Measurements from ENCODE around the gene BCDIN3D. TPM values are rescaled to one million over a fixed set of nuclear protein-coding genes. Genes with fewer than 3 reads are reported as not detected.

Gene BCDIN3D
- total and polyA plus RNA-seq, 10 of the 15 experiments (the other 5 are each of a cell fraction or from before 2014, with no cell fraction given): 3.7 to 7.2 (median 6.4) TPM

GRCh38 chr12:49811961-49812401 lies 30.9 kb downstream of the BCDIN3D start (continued):
- TF ChIP-seq MEF2B (IDR thresholded peaks at IDR 0.05; ENCODE audit: partially characterized antibody, poor library complexity, severe bottlenecking) (peak; percentile 48), ZNF384 (IDR thresholded peaks at IDR 0.05; ENCODE audit: borderline replicate concordance, low read depth, low read length) (peak; percentile 57; the same call in 1 of the 2 replicates), NBN (IDR thresholded peaks at IDR 0.05) (peak; percentile 48; the same call in 1 of the 2 replicates), ZNF687 (IDR thresholded peaks at IDR 0.05) (no peak), EGR1 (IDR thresholded peaks at IDR 0.05; ENCODE audit: borderline replicate concordance in 1 of 2, low read depth in 2 of 2, low read length in 2 of 2) (no peak), ATF7 (IDR thresholded peaks at IDR 0.05; ENCODE audit: low read depth) (peak; percentile 47; the same call in 1 of the 2 replicates), ZNF24 (IDR thresholded peaks at IDR 0.05) (no peak), MEF2A (IDR thresholded peaks at IDR 0.05; ENCODE audit: insufficient read depth, low read depth, low read length) (peak; percentile 48; the same call in 1 of the 2 replicates), ZBTB40 (IDR thresholded peaks at IDR 0.05; ENCODE audit: borderline replicate concordance) (peak; percentile 33; the same call in 1 of the 2 replicates), ZNF592 (IDR thresholded peaks at IDR 0.05) (no peak), IKZF2 (IDR thresholded peaks at IDR 0.05) (peak in 1 of 2 experiments; percentile 40; a peak in 1 of 4 replicates), RUNX3 (IDR thresholded peaks at IDR 0.05; ENCODE audit: low read length) (peak; percentile 84)
